Erythroblast (primary cell): ENCODE data around the gene ZNF23.

ENCODE experiments used
- GATA1 ChIP-seq: IDR thresholded peaks from 2 replicates; pipeline ENCODE4 v1.6.1; 2011; ENCODE audit warnings: low read depth, mild to moderate bottlenecking, control low read depth, low read length, moderate library complexity
- POLR2A ChIP-seq: IDR thresholded peaks from 2 replicates; pipeline ENCODE4 v1.6.1; 2011; ENCODE audit warnings: mild to moderate bottlenecking, low read length

GRCh38 chr16:71440669-71441347, 21.2 kb downstream of the ZNF23 start:
- TF ChIP-seq POLR2A (no peak), GATA1 (no peak)
